ENCODE results near the gene AKR1B1. TPM values are rescaled to one million over a fixed set of nuclear protein-coding genes. Genes with fewer than 3 reads are reported as not detected.

Gene AKR1B1
- polyA plus RNA-seq, 2 of the 4 experiments (the other 2 are of a cell fraction), result 1,636 to 6,205 TPM

- no peak for TF ChIP-seq ELK1 (IDR thresholded peaks at IDR 0.05; ENCODE audit: low read depth, low read length)
- no peak for TF ChIP-seq BHLHE40 (IDR thresholded peaks at IDR 0.05; ENCODE audit: low read depth, low read length)
- no peak for TF ChIP-seq EHMT2 (IDR thresholded peaks at IDR 0.05; ENCODE audit: low read depth)
- 0 out of 2 replicates have a peak, but pooled peaks have one; percentile 41 for TF ChIP-seq MAZ (IDR thresholded peaks at IDR 0.05; ENCODE audit: borderline replicate concordance, low read depth, low read length)
Measured at GRCh38 chr7:134432296-134433152, 26.4 kb downstream of the AKR1B1 start (continued).

GRCh38 chr7:134431815-134432214 is 27.1 kb downstream of the AKR1B1 start:
- ATAC-seq, result peak in 1 of 2 experiments; percentile 6; a peak in 1 of 6 replicates
- Histone ChIP-seq H3K4me3 (peak overlapping the region; percentile 46), H3K4me2 (peak overlapping the region; percentile 89), H3K4me1 (peaks cover 30% of the 10 kb centered on the region), H3K9me3 (peaks cover 8% of the 10 kb centered on the region; the same call in 2 of the 3 replicates), H3K27ac (peak overlapping the region; percentile 79 to 88)
- FAIRE-seq, result no peak
- WGBS (ENCODE audit: missing lambda C conversion rate), result 14% methylated on average over 11 of the region's 11 CpGs
- peak in 1 of 2 experiments; percentile 49 for DNase-seq (ENCODE audit: low read depth in 1 of 2, low spot score in 1 of 2)
- ChIA-PET POLR2A (interaction anchor here (0.9 to 2.1 kb wide), 25 partner anchors 9 to 415 kb away, joined by 3 to 23 read pairs (median 6); partner anchors contain the start of genes AKR1B1, AKR1B10, AKR1B15 and BPGM), CTCF (interaction anchor here (0.6 to 11.5 kb wide), 84 partner anchors 10 to 497 kb away, joined by 3 to 566 read pairs (median 8); partner anchors contain the start of genes AKR1B1, AKR1B10, AKR1B15 and BPGM)
- TF ChIP-seq MYC (IDR thresholded peaks at IDR 0.05; ENCODE audit: borderline replicate concordance, low read length) (no peak), RCOR1 (IDR thresholded peaks at IDR 0.05; ENCODE audit: low read depth, low read length) (no peak), EHMT2 (IDR thresholded peaks at IDR 0.05; ENCODE audit: low read depth) (no peak), CBX2 (IDR thresholded peaks at IDR 0.05; ENCODE audit: borderline replicate concordance, low read depth) (no peak), ZFP36 (IDR thresholded peaks at IDR 0.05; ENCODE audit: borderline replicate concordance, partially characterized antibody) (no peak), NFE2L2 (conservative IDR thresholded peaks at IDR 0.05; ENCODE audit: low read length) (no peak), JUNB (IDR thresholded peaks at IDR 0.05) (no peak), MAZ (IDR thresholded peaks at IDR 0.05; ENCODE audit: borderline replicate concordance, low read depth, low read length) (no peak), HDAC2 (IDR thresholded peaks at IDR 0.05) (no peak), RARB (CRISPR knock-in tag; IDR thresholded peaks at IDR 0.05) (no peak)

GRCh38 chr7:134429481-134429880 is 29.4 kb downstream of the AKR1B1 start:
- no peak for DNase-seq (ENCODE audit: low read depth in 1 of 2, low spot score in 1 of 2)
- CTCF ChIA-PET, result interaction anchor here (0.7 to 11.5 kb wide), 21 partner anchors 8 to 413 kb away, joined by 3 to 566 read pairs (median 4); partner anchors contain the start of genes AKR1B1, AKR1B10 and AKR1B15
- no peak overlapping the region for H3K4me2 ChIP-seq
- POLR2A ChIA-PET, result no interaction called here
- H3K4me1 ChIP-seq, result peaks cover 23% of the 10 kb centered on the region
- H3K4me3 ChIP-seq, result no peak overlapping the region
- no peak for ATAC-seq
- H3K9me3 ChIP-seq, result peaks cover 5% of the 10 kb centered on the region; the same call in 1 of the 3 replicates
- FAIRE-seq, result peak; percentile 88
- TF ChIP-seq MAFK (IDR thresholded peaks at IDR 0.05; ENCODE audit: partially characterized antibody) (peak; percentile 99), EHF (CRISPR knock-in tag; IDR thresholded peaks at IDR 0.05) (no peak)
- WGBS (ENCODE audit: missing lambda C conversion rate), result 76% methylated on average over 6 of the region's 6 CpGs
- no peak overlapping the region for H3K27ac ChIP-seq

DNA sequence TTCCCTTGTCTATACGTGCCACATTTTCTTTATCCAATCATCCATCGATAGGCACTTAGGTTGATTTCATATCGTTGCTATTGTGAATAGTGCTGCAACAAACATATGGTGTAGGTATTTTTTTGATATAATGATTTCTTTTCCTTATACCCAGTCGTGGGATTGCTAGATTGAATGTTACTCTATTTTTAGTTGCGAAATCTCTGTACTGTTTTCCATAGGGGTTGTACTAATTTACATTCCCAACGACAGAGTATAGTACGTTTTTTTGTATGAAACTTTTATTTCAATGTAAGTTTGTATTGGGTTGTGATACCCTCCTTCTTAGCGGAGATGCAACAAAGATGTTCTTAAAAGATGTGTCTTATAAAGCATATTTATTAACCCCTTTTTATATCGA is 30.0 kb downstream of the AKR1B1 start:
- Histone ChIP-seq H3K4me2 (no peak overlapping the region), H3K4me3 (no peak overlapping the region), H3K4me1 (peaks cover 25% of the 10 kb centered on the region), H3K27ac (no peak overlapping the region), H3K9me3 (peaks cover 5% of the 10 kb centered on the region; the same call in 1 of the 3 replicates)
- peak; percentile 46 for FAIRE-seq
- 87% methylated on average over 9 of the region's 9 CpGs for WGBS (ENCODE audit: missing lambda C conversion rate)
- TF ChIP-seq RNF2 (IDR thresholded peaks at IDR 0.05; ENCODE audit: borderline replicate concordance, low read depth) (no peak), MAZ (IDR thresholded peaks at IDR 0.05; ENCODE audit: borderline replicate concordance, low read depth, low read length) (no peak), CEBPB (IDR thresholded peaks at IDR 0.05) (peak; percentile 23 to 61; a peak in 3 of 4 replicates), SREBF2 (IDR thresholded peaks at IDR 0.05) (no peak), BHLHE40 (IDR thresholded peaks at IDR 0.05; ENCODE audit: low read depth, low read length) (no peak), POLR2A (IDR thresholded peaks at IDR 0.05; ENCODE audit: low read length) (no peak)
- TF ChIP-seq, protein P1, sequence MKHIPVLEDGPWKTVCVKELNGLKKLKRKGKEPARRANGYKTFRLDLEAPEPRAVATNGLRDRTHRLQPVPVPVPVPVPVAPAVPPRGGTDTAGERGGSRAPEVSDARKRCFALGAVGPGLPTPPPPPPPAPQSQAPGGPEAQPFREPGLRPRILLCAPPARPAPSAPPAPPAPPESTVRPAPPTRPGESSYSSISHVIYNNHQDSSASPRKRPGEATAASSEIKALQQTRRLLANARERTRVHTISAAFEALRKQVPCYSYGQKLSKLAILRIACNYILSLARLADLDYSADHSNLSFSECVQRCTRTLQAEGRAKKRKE (CRISPR knock-in tag; IDR thresholded peaks at IDR 0.05; ENCODE audit: low read depth), result no peak
- POLR2A ChIA-PET, result no interaction called here
- no peak for ATAC-seq
- CTCF ChIA-PET, result interaction anchor here (0.8 to 11.5 kb wide), 14 partner anchors 7 to 413 kb away, joined by 3 to 566 read pairs (median 4); partner anchors contain the start of genes AKR1B1 and AKR1B15
- no peak for DNase-seq (ENCODE audit: low read depth in 1 of 2, low spot score in 1 of 2)

Data from A549 (cell line).